HG03025 (cell line): Measurements from ENCODE around the gene SHF.
A peak's percentile ranks its signal among the peaks of the same experiment; 100 is the strongest.
"Not testable (repeated sequence)": the region's sequence is repeated elsewhere in the genome, so short reads cannot be mapped to it uniquely, and the experiment has no call there.

ENCODE experiments used
- ATAC-seq: cut with Tn5 transposase; IDR thresholded peaks from one replicate; pipeline ENCODE4 v1.9.1; 2021; ENCODE audit warnings: mild to moderate bottlenecking, moderate library complexity; ENCODE audit not compliant: unreplicated experiment, low FRiP score

The SHF gene, protein sequence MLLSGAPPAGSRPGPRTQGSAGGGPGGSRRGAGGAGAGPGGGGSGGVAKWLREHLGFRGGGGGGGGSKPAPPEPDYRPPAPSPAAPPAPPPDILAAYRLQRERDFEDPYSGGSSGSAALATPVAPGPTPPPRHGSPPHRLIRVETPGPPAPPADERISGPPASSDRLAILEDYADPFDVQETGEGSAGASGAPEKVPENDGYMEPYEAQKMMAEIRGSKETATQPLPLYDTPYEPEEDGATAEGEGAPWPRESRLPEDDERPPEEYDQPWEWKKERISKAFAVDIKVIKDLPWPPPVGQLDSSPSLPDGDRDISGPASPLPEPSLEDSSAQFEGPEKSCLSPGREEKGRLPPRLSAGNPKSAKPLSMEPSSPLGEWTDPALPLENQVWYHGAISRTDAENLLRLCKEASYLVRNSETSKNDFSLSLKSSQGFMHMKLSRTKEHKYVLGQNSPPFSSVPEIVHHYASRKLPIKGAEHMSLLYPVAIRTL

GRCh38 chr15:45187894-45188830 lies at the start of gene SHF:
Gene SHF, minus strand, starts transcription at chr15:45187966. Its CDS starts 15 bp downstream, at chr15:45187951.
- ATAC-seq, result peak; percentile 40

DNA sequence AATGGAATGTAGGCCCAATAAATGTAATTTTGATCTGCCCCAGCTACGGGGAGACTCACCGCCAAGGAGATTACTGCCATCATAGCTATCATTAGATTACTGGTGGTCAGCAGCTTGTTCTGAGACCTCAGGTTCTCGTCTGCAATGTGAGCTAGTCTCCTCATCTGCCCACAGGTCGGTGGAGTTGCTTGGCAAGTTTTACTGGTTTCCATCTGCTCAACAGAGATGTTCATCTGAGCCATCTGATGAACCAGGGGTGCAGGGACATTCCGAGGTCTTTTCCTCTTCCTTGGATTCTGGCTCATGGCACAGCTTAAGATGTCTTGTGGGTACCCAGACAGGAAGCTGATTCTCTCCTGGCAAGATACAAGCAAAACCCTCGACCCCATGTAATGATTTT lies 49.0 kb upstream of the SHF start:
- ATAC-seq, result not testable (repeated sequence)

GRCh38 chr15:45234562-45235235 lies 46.9 kb upstream of the SHF start:
- no peak for ATAC-seq

- ATAC-seq, result no peak
These were observed 44.2 kb upstream of the SHF start for GRCh38 chr15:45231864-45232562.

DNA sequence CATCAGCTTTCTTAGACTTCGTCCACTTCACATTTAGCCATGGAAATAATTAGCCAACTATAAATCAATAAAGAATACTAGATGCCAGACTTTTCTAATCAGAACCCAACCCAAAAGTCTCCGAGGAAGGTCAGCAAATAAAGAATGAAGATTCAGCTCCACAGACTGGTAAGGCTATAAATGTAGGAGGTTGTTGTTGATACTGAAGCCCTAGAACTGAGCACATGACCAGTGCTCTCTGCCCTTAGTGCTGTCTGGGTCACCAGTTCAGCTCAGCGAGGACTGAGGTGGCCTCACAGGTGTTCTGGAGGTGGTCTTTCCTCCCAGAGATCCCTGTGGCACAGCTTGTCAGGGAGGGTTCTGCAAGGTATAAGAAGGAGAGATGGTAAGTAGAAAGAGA lies 43.4 kb upstream of the SHF start:
- no peak for ATAC-seq

DNA sequence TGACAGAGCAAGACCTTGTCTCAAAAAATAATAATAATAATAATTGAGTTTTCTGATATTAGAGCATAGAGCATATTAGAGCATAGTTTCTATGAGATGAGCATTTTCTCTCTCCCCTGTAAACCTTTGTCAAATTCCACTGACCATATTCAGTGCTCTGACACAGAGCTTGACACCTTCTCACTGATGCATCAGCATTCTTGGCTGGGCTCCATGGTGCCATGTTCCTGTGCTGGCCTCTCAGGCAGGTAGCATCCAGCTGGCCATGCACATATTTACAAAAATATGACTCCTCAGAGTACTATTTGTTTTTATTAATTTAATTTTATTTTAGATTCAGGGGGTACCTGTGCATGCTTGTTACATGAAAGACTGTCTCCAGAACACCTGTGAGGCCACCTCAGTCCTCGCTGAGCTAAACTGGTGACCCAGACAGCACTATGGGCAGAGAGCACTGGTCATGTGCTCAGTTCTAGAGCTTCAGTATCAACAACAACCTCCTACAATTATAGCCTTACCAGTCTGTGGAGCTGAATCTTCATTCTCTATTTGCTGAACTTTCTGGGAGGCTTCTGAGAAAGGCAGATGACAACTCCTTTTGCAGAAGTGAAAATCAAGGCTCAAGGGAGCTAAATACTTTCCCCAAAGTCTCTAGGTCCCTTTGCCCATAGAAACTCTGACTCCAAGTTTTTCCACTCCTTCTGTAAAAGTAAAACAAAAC lies 42.6 kb upstream of the SHF start:
- no peak for ATAC-seq

- no peak for ATAC-seq
These were observed 41.2 kb upstream of the SHF start for GRCh38 chr15:45228931-45229330.

DNA sequence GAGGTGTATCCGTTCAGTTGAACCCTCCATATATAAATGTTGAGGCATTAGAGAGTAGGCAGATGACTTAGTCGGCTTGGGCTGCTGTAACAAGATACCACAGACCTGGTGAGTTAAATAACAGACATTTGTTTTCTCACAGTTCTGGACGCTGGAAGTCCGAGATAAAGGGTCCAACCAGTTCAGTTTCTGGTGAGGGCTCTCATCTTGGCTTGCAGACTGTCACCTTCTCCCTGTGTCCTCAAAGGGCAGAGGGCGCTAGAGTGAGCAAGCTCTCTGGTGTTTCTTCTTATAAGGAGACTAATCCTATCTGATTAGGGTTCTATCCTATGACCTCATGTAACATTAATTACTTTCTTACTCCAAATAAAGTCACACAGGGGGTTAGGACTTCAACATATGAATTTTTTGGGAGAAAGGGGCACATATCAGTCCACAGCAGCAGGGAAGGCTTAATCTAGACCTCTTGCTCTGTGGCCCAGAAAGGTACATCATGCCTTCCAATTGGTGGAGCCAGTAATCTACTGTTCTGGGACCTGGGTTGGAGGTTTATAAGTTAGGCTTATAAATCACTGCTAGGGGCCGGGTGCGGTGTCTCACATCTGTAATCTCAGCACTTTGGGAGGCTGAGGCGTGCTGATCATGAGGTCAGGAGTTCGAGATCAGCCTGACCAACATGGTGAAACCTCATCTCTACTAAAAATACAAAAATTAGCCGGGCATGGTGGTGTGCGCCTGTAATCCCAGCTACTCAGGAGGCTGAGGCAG lies 37.9 kb upstream of the SHF start:
- ATAC-seq, result no peak

DNA sequence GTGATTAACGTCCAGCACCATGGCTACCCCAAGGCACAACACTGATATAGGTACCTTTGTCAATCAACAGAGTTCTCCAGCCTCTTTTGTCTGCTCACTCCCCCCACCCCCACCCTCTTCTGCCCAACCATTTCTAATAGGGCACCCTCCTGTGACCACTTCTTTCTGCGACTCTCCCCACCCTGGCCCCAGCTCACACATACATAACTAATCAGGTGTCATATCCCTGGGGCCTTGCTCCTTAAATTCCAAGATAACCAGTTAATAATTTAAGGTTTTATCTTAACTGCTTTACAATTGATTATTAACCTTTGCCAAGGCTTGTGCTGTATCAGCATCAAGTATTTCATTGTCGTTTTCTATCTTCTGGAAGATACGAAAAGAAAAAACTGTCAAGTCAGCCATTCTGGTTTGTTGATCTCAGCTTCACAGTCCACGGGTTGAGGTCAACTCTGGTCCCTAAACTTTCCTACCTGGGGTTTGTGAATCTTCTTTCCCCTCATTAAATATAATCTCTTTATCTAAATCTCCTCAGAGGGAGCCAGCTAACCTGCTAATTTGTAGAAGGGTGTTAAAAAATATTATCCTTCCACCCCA lies 37.0 kb upstream of the SHF start:
- no peak for ATAC-seq

GRCh38 chr15:45221967-45222366 lies 34.2 kb upstream of the SHF start:
- no peak for ATAC-seq

DNA sequence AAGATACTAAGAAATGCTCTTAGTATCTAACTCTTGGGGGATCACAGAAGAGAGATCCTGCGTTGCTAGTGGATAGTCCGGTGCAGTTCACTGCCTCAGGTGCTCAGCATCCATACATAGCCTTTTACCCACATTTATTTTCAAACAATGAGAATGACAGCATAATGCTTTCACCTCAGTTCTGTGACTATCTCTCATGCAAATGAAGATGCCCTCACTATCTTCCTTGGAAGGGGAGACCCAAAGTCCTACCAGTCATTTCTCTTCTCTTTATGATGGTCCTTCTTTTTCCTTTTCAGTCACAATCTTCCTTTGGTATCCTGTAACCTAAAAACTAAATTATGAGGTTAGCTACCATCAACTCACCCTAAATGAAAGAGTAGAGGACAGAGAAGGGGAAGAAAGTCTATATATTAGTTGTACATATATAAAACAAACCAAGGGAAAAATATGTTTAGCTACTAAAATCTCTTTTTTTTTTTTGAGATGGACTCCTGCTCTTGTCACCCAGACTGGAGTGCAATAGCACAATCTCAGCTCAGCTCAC lies 33.4 kb upstream of the SHF start:
- ATAC-seq, result no peak

GRCh38 chr15:45212493-45212892 lies 24.7 kb upstream of the SHF start:
- ATAC-seq, result no peak

- ATAC-seq, result no peak
These were observed 17.4 kb upstream of the SHF start for GRCh38 chr15:45205192-45205591.

DNA sequence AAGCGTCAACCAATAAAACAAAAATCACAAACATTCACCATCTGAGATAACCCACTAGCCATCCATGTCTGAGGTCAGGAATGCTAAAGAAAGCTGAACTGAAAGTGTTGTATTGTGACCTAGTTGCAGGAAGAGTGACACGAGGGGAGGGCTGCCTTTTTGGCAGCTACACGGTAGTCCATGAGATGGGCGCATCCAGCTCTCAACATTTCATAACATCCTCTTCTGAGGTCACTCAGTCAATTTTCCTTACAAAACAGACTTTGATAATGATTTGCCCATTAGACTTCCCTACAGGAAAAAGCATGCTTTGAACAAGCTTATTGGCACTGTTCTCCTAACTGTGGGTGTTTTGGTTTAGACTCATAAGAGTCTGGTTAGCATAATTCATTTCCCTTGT lies 15.4 kb upstream of the SHF start:
- ATAC-seq, result no peak

GRCh38 chr15:45201869-45202268 lies 14.1 kb upstream of the SHF start:
- ATAC-seq, result no peak

- no peak for ATAC-seq
These were observed 13.7 kb upstream of the SHF start for GRCh38 chr15:45201557-45201859.

- peak; percentile 2 for ATAC-seq
These were observed 13.2 kb upstream of the SHF start for GRCh38 chr15:45200799-45201556.
